H1 (cell line): ENCODE data around the gene OBSL1. TPM values are rescaled to one million over a fixed set of nuclear protein-coding genes. Genes with fewer than 3 reads are reported as not detected.

Experiments used
- HDAC2 ChIP-seq, 2 experiments: fragments of 300-600 bp in 1 of 2; sonication (generic) in 1 of 2; IDR thresholded peaks; 2 replicates each; pipeline ENCODE4 v1.6.1; 2011 to 2012; ENCODE audit warnings: low read depth in 2 of 2, low read length in 2 of 2, mild to moderate bottlenecking in 2 of 2, moderate library complexity in 2 of 2, borderline replicate concordance in 1 of 2, inconsistent platforms in 1 of 2
- JUND ChIP-seq: IDR thresholded peaks from 2 replicates; pipeline ENCODE4 v1.6.1; 2011; ENCODE audit warnings: mild to moderate bottlenecking, improper control_type of control experiment, low read length
- MAFK ChIP-seq: IDR thresholded peaks from 2 replicates; pipeline ENCODE4 v1.6.1; 2012; ENCODE audit warnings: low read depth, mild to moderate bottlenecking, improper control_type of control experiment, low read length
- POLR2AphosphoS5 ChIP-seq: IDR thresholded peaks from 2 replicates; pipeline ENCODE4 v1.6.1; 2011; ENCODE audit warnings: low read depth, low read length
- SIRT6 ChIP-seq: IDR thresholded peaks from one replicate; pipeline ENCODE4 v1.7.1; 2012; ENCODE audit warnings: low read length, inconsistent platforms
- TAF7 ChIP-seq: optimal IDR thresholded peaks from 2 replicates; pipeline ENCODE3; 2011; ENCODE audit warnings: low read depth, mild to moderate bottlenecking, inconsistent platforms, low read length, moderate library complexity, borderline replicate concordance
- polyA plus RNA-seq, 7 experiments: library from polyadenylated mRNA; depleted of rRNA in 3 of 7; stranded (reverse) in 5 of 7; unstranded in 2 of 7; fragments of >200 nt in 5 of 7; fragments of 200-250 nt in 2 of 7; gene quantifications; 1 replicate in 5 of 7; 2 replicates in 1 of 7; 4 replicates in 1 of 7; pipeline versions ENCODE4 v1.2.1 to v1.2.3, GENCODE V29; 2011 to 2013; ENCODE audit warnings: missing spikeins in 2 of 7, mixed read lengths in 2 of 7
- total RNA-seq: library from RNA; stranded (reverse); fragmentation: NEBNext Ultra II Directional; extraction: Animal tissue kit (Norgen Biotek cat#: 25700); gene quantifications from 2 replicates; pipeline ENCODE4 v1.2.1, GENCODE V29; 2021
- TF ChIP-seq, protein P1 (sequence below): IDR thresholded peaks from 2 replicates; pipeline ENCODE4 v1.6.1; 2012; ENCODE audit warnings: inconsistent platforms
- TF ChIP-seq, protein P2 (sequence below): IDR thresholded peaks from 2 replicates; pipeline ENCODE4 v1.6.1; 2011; ENCODE audit warnings: low read depth, mild to moderate bottlenecking, low read length; ENCODE audit not compliant: insufficient read depth

The OBSL1 gene
- total and polyA plus RNA-seq, 2 of the 8 experiments (the other 6 are each of a cell fraction or from before 2014, with no cell fraction given), result 116 to 127 TPM

DNA sequence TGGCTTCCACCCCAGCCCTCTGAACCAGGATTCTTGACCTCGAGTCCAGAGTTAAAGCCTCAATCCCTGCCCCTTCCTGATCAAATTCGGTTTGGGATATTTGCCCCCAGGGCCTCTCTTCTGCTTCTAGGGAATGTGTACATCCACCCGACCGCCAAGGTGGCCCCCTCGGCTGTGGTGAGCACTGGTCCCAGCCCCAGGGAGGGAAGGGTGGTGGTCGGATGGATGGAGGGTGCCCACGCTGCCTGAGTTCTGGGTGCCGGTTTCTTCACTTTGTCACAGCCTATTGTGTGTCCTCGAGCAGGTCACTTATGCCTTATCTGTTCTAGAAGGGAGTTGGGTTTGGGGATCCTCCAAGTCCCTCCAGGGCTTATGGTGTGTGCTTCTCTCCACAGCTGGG, 65.8 kb downstream of the OBSL1 start (continued):
- TF ChIP-seq HDAC2 (IDR thresholded peaks at IDR 0.05; ENCODE audit: borderline replicate concordance in 1 of 2, low read depth in 2 of 2, low read length in 2 of 2), result no peak
- TF ChIP-seq POLR2AphosphoS5, result no peak
- no peak for TF ChIP-seq SIRT6
- no peak for TF ChIP-seq JUND
- TF ChIP-seq, protein P1, sequence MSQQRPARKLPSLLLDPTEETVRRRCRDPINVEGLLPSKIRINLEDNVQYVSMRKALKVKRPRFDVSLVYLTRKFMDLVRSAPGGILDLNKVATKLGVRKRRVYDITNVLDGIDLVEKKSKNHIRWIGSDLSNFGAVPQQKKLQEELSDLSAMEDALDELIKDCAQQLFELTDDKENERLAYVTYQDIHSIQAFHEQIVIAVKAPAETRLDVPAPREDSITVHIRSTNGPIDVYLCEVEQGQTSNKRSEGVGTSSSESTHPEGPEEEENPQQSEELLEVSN, result no peak
- no peak for TF ChIP-seq MAFK
- TF ChIP-seq, protein P2, sequence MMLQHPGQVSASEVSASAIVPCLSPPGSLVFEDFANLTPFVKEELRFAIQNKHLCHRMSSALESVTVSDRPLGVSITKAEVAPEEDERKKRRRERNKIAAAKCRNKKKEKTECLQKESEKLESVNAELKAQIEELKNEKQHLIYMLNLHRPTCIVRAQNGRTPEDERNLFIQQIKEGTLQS, result no peak
- no peak for TF ChIP-seq TAF7
